ENCODE measurements around the gene KIF27.

Gene KIF27

GRCh38 chr9:83964973-83965349, 43.7 kb upstream of the KIF27 start:
- no peak for DNase-seq
- Histone ChIP-seq H3K4me1 (peaks cover 21% of the 10 kb centered on the region), H3K9me3 (no peaks in the 10 kb centered on the region), H3K36me3 (peaks cover 34% of the 10 kb centered on the region), H3K4me3 (ENCODE audit: low read depth, low read length) (no peak overlapping the region), H3K27me3 (no peaks in the 10 kb centered on the region)
- no peak for TF ChIP-seq CTCF (IDR thresholded peaks at IDR 0.05; ENCODE audit: low read depth, low read length)

- no peak for DNase-seq
- Histone ChIP-seq H3K4me1 (peaks cover 19% of the 10 kb centered on the region), H3K27me3 (no peaks in the 10 kb centered on the region), H3K9me3 (no peaks in the 10 kb centered on the region), H3K4me3 (ENCODE audit: low read depth, low read length) (no peak overlapping the region), H3K36me3 (peaks cover 12% of the 10 kb centered on the region)
- TF ChIP-seq CTCF (IDR thresholded peaks at IDR 0.05; ENCODE audit: low read depth, low read length) = no peak
Measured at GRCh38 chr9:83962165-83962564, 40.9 kb upstream of the KIF27 start.

GRCh38 chr9:83960991-83961390, 39.8 kb upstream of the KIF27 start:
- H3K4me1 ChIP-seq = peaks cover 7% of the 10 kb centered on the region
- DNase-seq = no peak
- H3K36me3 ChIP-seq = no peaks in the 10 kb centered on the region
- no peaks in the 10 kb centered on the region for H3K27me3 ChIP-seq
- no peak for TF ChIP-seq CTCF (IDR thresholded peaks at IDR 0.05; ENCODE audit: low read depth, low read length)
- no peaks in the 10 kb centered on the region for H3K9me3 ChIP-seq
- no peak overlapping the region for H3K4me3 ChIP-seq (ENCODE audit: low read depth, low read length)

- no peaks in the 10 kb centered on the region for H3K27me3 ChIP-seq
- H3K36me3 ChIP-seq = no peaks in the 10 kb centered on the region
- no peaks in the 10 kb centered on the region for H3K9me3 ChIP-seq
- H3K4me3 ChIP-seq (ENCODE audit: low read depth, low read length) = no peak overlapping the region
- no peak for TF ChIP-seq CTCF (IDR thresholded peaks at IDR 0.05; ENCODE audit: low read depth, low read length)
- no peaks in the 10 kb centered on the region for H3K4me1 ChIP-seq
- no peak for DNase-seq
Measured at GRCh38 chr9:83959061-83959460, 37.8 kb upstream of the KIF27 start.

GRCh38 chr9:83957248-83957513, 35.9 kb upstream of the KIF27 start:
- DNase-seq = no peak
- no peak for TF ChIP-seq CTCF (IDR thresholded peaks at IDR 0.05; ENCODE audit: low read depth, low read length)
- H3K27me3 ChIP-seq = no peaks in the 10 kb centered on the region
- H3K9me3 ChIP-seq = no peaks in the 10 kb centered on the region
- peak overlapping the region; percentile 96 for H3K4me3 ChIP-seq (ENCODE audit: low read depth, low read length)
- no peaks in the 10 kb centered on the region for H3K4me1 ChIP-seq
- H3K36me3 ChIP-seq = peaks cover 1% of the 10 kb centered on the region

- Histone ChIP-seq H3K27me3 (no peaks in the 10 kb centered on the region), H3K4me1 (no peaks in the 10 kb centered on the region), H3K9me3 (no peaks in the 10 kb centered on the region), H3K36me3 (peaks cover 4% of the 10 kb centered on the region), H3K4me3 (ENCODE audit: low read depth, low read length) (peak overlapping the region; percentile 96)
- TF ChIP-seq CTCF (IDR thresholded peaks at IDR 0.05; ENCODE audit: low read depth, low read length) = no peak
- DNase-seq = peak; percentile 77
Measured at GRCh38 chr9:83956436-83957247, 35.4 kb upstream of the KIF27 start.

Data from BE2C (cell line).